IPS DF 19.7 (cell line): ENCODE data around the gene ROS1.
"Not testable (repeated sequence)": the region's sequence is repeated elsewhere in the genome, so short reads cannot be mapped to it uniquely, and the experiment has no call there.

ENCODE experiments used
- DNase-seq: peaks from one replicate; pipeline ENCODE4 v3.0.0-alpha.2; 2013; ENCODE audit warnings: low read depth, low spot score

The ROS1 gene

GRCh38 chr6:117267766-117268534 is 157.8 kb downstream of the ROS1 start:
- DNase-seq = no peak

- no peak for DNase-seq
Measured at GRCh38 chr6:117267054-117267347, 158.7 kb downstream of the ROS1 start.

- no peak for DNase-seq
Measured at GRCh38 chr6:117266257-117267053, 159.3 kb downstream of the ROS1 start.

- no peak for DNase-seq
Measured at GRCh38 chr6:117265410-117266256, 160.1 kb downstream of the ROS1 start, which contains the start of gene VGLL2. VGLL2 (plus strand) TSS chr6:117265558; CDS start chr6:117265764, 206 bp downstream.

GRCh38 chr6:117264692-117265409 is 160.9 kb downstream of the ROS1 start:
- DNase-seq = no peak

- no peak for DNase-seq
Measured at GRCh38 chr6:117264369-117264691, 161.4 kb downstream of the ROS1 start.

- DNase-seq = no peak
Measured at GRCh38 chr6:117263353-117263927, 162.3 kb downstream of the ROS1 start.

GRCh38 chr6:117262799-117263198 is 162.9 kb downstream of the ROS1 start:
- no peak for DNase-seq

GRCh38 chr6:117253785-117254184 is 172.0 kb downstream of the ROS1 start:
- no peak for DNase-seq

GRCh38 chr6:117244979-117245378 is 180.8 kb downstream of the ROS1 start:
- DNase-seq = not testable (repeated sequence)

GRCh38 chr6:117244571-117244970 is 181.2 kb downstream of the ROS1 start:
- not testable (repeated sequence) for DNase-seq
